CD14-positive monocyte (primary cell): ENCODE data around the gene SLC10A7. TPM values are rescaled to one million over a fixed set of nuclear protein-coding genes. Genes with fewer than 3 reads are reported as not detected.

Experiments used
- DNase-seq, 3 donors: peaks; one replicate each; pipeline ENCODE4 v3.0.0-alpha.2; 2011 to 2022
- H2AFZ ChIP-seq: 2 replicates; pipeline ENCODE4 v1.6.0; 2012; ENCODE audit warnings: mild to moderate bottlenecking, low read depth, low read length, inconsistent platforms; ENCODE audit not compliant: insufficient read depth, poor library complexity, severe bottlenecking
- H3K27ac ChIP-seq, 2 donors: 1 replicate in 1 of 2; 2 replicates in 1 of 2; pipeline ENCODE4 v1.5.1; 2012 to 2013; ENCODE audit warnings: low read length in 2 of 2, control low read depth in 1 of 2, inconsistent platforms in 1 of 2, low read depth in 1 of 2, mild to moderate bottlenecking in 1 of 2
- H3K27me3 ChIP-seq, 2 donors: one replicate each; pipeline versions ENCODE4 v1.6.0 to v1.6.1; 2011 to 2013; ENCODE audit warnings: low read length in 2 of 2; ENCODE audit not compliant: control insufficient read depth in 2 of 2, insufficient read depth in 2 of 2
- H3K36me3 ChIP-seq, 2 donors: replicated peaks in 1 of 2; 1 replicate in 1 of 2; 2 replicates in 1 of 2; pipeline versions ENCODE4 v1.5.1 to v1.6.1; 2012 to 2013; ENCODE audit warnings: low read length in 2 of 2, control low read depth in 1 of 2, inconsistent platforms in 1 of 2, mild to moderate bottlenecking in 1 of 2; ENCODE audit not compliant: insufficient read depth in 2 of 2, control insufficient read depth in 1 of 2
- H3K4me1 ChIP-seq, 2 donors: 1 replicate in 1 of 2; 2 replicates in 1 of 2; pipeline versions ENCODE4 v1.5.1 to v1.6.1; 2012 to 2013; ENCODE audit warnings: low read length in 2 of 2, control low read depth in 1 of 2, inconsistent platforms in 1 of 2, mild to moderate bottlenecking in 1 of 2, moderate library complexity in 1 of 2; ENCODE audit not compliant: insufficient read depth in 2 of 2, control insufficient read depth in 1 of 2
- H3K4me2 ChIP-seq: replicated peaks from 2 replicates; pipeline ENCODE3; 2012; ENCODE audit warnings: low read length, moderate library complexity, mild to moderate bottlenecking; ENCODE audit not compliant: poor library complexity, severe bottlenecking; ENCODE audit errors: extremely low read depth
- H3K4me3 ChIP-seq, 3 experiments: fragments of 200-600 bp in 1 of 3; sonication (generic) in 1 of 3; replicated peaks in 1 of 3; 1 replicate in 2 of 3; 2 replicates in 1 of 3; pipeline ENCODE4 v1.5.1; 2011 to 2013; ENCODE audit warnings: low read length in 3 of 3, mild to moderate bottlenecking in 3 of 3, control low read depth in 2 of 3, low read depth in 2 of 3, inconsistent platforms in 1 of 3, moderate library complexity in 1 of 3
- H3K79me2 ChIP-seq: 2 replicates; pipeline ENCODE4 v1.6.0; 2012; ENCODE audit warnings: mild to moderate bottlenecking, control low read depth, inconsistent platforms, low read length, moderate library complexity; ENCODE audit not compliant: insufficient read depth
- H3K9ac ChIP-seq: 2 replicates; pipeline ENCODE4 v1.6.0; 2017; ENCODE audit warnings: low read length, mild to moderate bottlenecking; ENCODE audit not compliant: insufficient read depth, poor library complexity, severe bottlenecking
- H3K9me3 ChIP-seq, 2 donors: replicated peaks in 1 of 2; 1 replicate in 1 of 2; 2 replicates in 1 of 2; pipeline versions ENCODE4 v1.5.1 to v1.6.1; 2012 to 2013; ENCODE audit warnings: low read length in 2 of 2, control low read depth in 1 of 2; ENCODE audit not compliant: control insufficient read depth in 1 of 2, insufficient read depth in 1 of 2
- H4K20me1 ChIP-seq: 2 replicates; pipeline ENCODE4 v1.6.0; 2012; ENCODE audit warnings: mild to moderate bottlenecking, low read length, control low read depth, moderate library complexity; ENCODE audit not compliant: insufficient read depth
- H3K27ac Mint-ChIP-seq, 7 donors: one replicate each; pipeline ENCODE4 v1.8.0; 2020; ENCODE audit warnings: mild to moderate bottlenecking in 7 of 7, mixed read lengths in 7 of 7, moderate library complexity in 6 of 7, inconsistent platforms in 2 of 7
- H3K27me3 Mint-ChIP-seq, 3 donors: one replicate each; pipeline ENCODE4 v1.8.0; 2021 to 2022; ENCODE audit warnings: low read depth in 3 of 3, mild to moderate bottlenecking in 3 of 3, mixed read lengths in 3 of 3, moderate library complexity in 3 of 3, inconsistent platforms in 1 of 3
- H3K36me3 Mint-ChIP-seq, 2 donors: one replicate each; pipeline ENCODE4 v1.8.0; 2020; ENCODE audit warnings: mixed read lengths in 2 of 2, inconsistent platforms in 1 of 2, mild to moderate bottlenecking in 1 of 2
- H3K4me1 Mint-ChIP-seq: one replicate; pipeline ENCODE4 v1.8.0; 2020; ENCODE audit warnings: mild to moderate bottlenecking, mixed read lengths
- H3K4me3 Mint-ChIP-seq, 2 donors: one replicate each; pipeline ENCODE4 v1.8.0; 2020; ENCODE audit warnings: mild to moderate bottlenecking in 2 of 2, mixed read lengths in 2 of 2, moderate library complexity in 1 of 2
- H3K9me3 Mint-ChIP-seq, 7 donors: one replicate each; pipeline ENCODE4 v1.8.0; 2020 to 2022; ENCODE audit warnings: mixed read lengths in 7 of 7, mild to moderate bottlenecking in 6 of 7, moderate library complexity in 6 of 7, inconsistent platforms in 2 of 7
- WGBS: methylation state at CpG from one replicate; pipeline ENCODE4 v1.1.5; 2013; ENCODE audit warnings: missing lambda C conversion rate; ENCODE audit not compliant: insufficient coverage; 5-methylcytosine and 5-hydroxymethylcytosine counted together
- intact Hi-C, 2 donors: fragments of 100-400 bp; cut with micrococcal nuclease; formaldehyde crosslinking; loops; one replicate each; pipeline versions ENCODE4 v1.15.0 to v1.15.1; 2023
- polyA plus RNA-seq, 3 donors: library from polyadenylated mRNA; depleted of rRNA in 1 of 3; unstranded in 2 of 3; stranded (reverse) in 1 of 3; fragments of 300-500 nt in 2 of 3; fragments of >200 nt in 1 of 3; fragmentation: Illumina TruSeq in 2 of 3; gene quantifications; 1 replicate in 2 of 3; 2 replicates in 1 of 3; pipeline ENCODE4 v1.2.3, GENCODE V29; 2012 to 2021
- TF ChIP-seq, protein P1 (sequence below): fragments of 200-600 bp; IDR thresholded peaks from one replicate; pipeline ENCODE4 v1.8.0; 2022; ENCODE audit warnings: antibody characterized with exemption, mild to moderate bottlenecking

Gene SLC10A7
- polyA plus RNA-seq, 3 donors, result 6.6 to 8.3 (median 6.8) TPM

- no peaks in the 10 kb centered on the region for H3K27me3 Mint-ChIP-seq
- Histone ChIP-seq H3K4me2 (no peak overlapping the region), H3K79me2 (no peaks in the 10 kb centered on the region), H3K9ac (no peak overlapping the region), H3K27me3 (no peaks in the 10 kb centered on the region), H4K20me1 (no peaks in the 10 kb centered on the region), H3K36me3 (no peaks in the 10 kb centered on the region), H3K4me1 (no peaks in the 10 kb centered on the region), H3K27ac (no peak overlapping the region), H3K4me3 (no peak overlapping the region), H2AFZ (no peak overlapping the region), H3K9me3 (no peaks in the 10 kb centered on the region)
- no peak overlapping the region for H3K27ac Mint-ChIP-seq
- no peak for DNase-seq
- TF ChIP-seq, protein P1, sequence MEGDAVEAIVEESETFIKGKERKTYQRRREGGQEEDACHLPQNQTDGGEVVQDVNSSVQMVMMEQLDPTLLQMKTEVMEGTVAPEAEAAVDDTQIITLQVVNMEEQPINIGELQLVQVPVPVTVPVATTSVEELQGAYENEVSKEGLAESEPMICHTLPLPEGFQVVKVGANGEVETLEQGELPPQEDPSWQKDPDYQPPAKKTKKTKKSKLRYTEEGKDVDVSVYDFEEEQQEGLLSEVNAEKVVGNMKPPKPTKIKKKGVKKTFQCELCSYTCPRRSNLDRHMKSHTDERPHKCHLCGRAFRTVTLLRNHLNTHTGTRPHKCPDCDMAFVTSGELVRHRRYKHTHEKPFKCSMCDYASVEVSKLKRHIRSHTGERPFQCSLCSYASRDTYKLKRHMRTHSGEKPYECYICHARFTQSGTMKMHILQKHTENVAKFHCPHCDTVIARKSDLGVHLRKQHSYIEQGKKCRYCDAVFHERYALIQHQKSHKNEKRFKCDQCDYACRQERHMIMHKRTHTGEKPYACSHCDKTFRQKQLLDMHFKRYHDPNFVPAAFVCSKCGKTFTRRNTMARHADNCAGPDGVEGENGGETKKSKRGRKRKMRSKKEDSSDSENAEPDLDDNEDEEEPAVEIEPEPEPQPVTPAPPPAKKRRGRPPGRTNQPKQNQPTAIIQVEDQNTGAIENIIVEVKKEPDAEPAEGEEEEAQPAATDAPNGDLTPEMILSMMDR, result no peak
- peaks cover 3% of the 10 kb centered on the region for H3K4me1 Mint-ChIP-seq
- intact Hi-C loops, result no loop called here
- no peak overlapping the region for H3K4me3 Mint-ChIP-seq
- H3K9me3 Mint-ChIP-seq, result no peaks in the 10 kb centered on the region
- no CpG with 5 or more reads among the region's 4 CpGs for WGBS
- H3K36me3 Mint-ChIP-seq, result peaks cover 10 to 11% of the 10 kb centered on the region in 2 donors
These were observed 81.7 kb downstream of the SLC10A7 start for GRCh38 chr4:146439999-146440398.

DNA sequence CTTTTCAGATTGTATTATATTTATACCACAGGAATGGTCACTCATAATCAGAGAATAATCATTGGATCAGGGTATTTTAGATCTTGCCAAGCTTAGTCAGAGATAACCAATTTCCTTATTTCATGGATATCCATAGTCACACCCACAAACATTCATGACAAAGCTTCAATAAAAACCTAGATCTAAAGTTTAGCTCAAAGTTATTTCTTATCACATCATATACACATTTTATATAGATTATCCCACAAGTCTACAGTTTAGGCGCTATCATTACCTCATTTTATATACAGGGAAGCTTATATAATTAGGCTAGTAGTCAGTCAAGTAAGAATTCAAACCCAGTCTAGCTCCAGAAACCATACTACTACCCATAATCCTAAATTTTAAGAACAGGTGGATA is 82.3 kb downstream of the SLC10A7 start:
- TF ChIP-seq, protein P1, result no peak
- H4K20me1 ChIP-seq, result no peaks in the 10 kb centered on the region
- H3K4me1 Mint-ChIP-seq, result peaks cover 3% of the 10 kb centered on the region
- no peak overlapping the region for H3K4me2 ChIP-seq
- intact Hi-C loops, result no loop called here
- DNase-seq, result no peak
- H2AFZ ChIP-seq, result no peak overlapping the region
- no CpG with 5 or more reads among the region's 1 CpG for WGBS
- H3K27ac Mint-ChIP-seq, result no peak overlapping the region
- H3K9me3 Mint-ChIP-seq, result no peaks in the 10 kb centered on the region
- H3K4me1 ChIP-seq, result no peaks in the 10 kb centered on the region
- no peak overlapping the region for H3K27ac ChIP-seq
- H3K36me3 ChIP-seq, result no peaks in the 10 kb centered on the region
- H3K27me3 ChIP-seq, result no peaks in the 10 kb centered on the region
- H3K36me3 Mint-ChIP-seq, result peaks cover 9 to 10% of the 10 kb centered on the region in 2 donors
- H3K4me3 ChIP-seq, result no peak overlapping the region
- no peak overlapping the region for H3K9ac ChIP-seq
- H3K79me2 ChIP-seq, result no peaks in the 10 kb centered on the region
- H3K4me3 Mint-ChIP-seq, result no peak overlapping the region
- H3K9me3 ChIP-seq, result no peaks in the 10 kb centered on the region
- no peaks in the 10 kb centered on the region for H3K27me3 Mint-ChIP-seq
